HG02571 (cell line): ENCODE data around the gene DHRS7.

Source experiments
- ATAC-seq: cut with Tn5 transposase; IDR thresholded peaks from one replicate; pipeline ENCODE4 v1.9.1; 2021; ENCODE audit warnings: mild to moderate bottlenecking, moderate library complexity; ENCODE audit not compliant: unreplicated experiment

The DHRS7 gene

GRCh38 chr14:60184905-60185555 lies 19.8 kb upstream of the DHRS7 start:
- no peak for ATAC-seq

- peak; percentile 43 for ATAC-seq
Observed at GRCh38 chr14:60184146-60184904, 19.1 kb upstream of the DHRS7 start.

GRCh38 chr14:60183741-60184140 lies 18.5 kb upstream of the DHRS7 start:
- peak; percentile 42 for ATAC-seq

DNA sequence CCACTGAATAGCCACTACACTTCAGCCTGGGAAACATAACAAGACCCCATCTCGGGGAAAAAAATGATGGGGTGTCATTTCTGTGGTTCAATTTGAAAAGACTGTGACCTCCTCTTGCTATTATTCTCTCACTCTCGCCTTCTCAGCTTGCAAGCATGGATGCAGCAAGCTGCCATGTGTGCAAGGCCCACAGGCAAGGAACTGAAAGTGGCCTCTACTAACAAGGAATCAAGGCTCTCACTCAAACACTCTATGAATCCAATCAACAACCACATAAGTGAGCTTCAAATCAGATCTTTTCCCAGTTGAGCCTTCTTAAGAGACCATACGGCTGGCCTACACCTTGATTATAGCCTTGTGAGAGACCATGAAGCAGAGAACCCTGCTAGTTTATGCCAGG lies 17.9 kb upstream of the DHRS7 start:
- ATAC-seq, result peak; percentile 15

DNA sequence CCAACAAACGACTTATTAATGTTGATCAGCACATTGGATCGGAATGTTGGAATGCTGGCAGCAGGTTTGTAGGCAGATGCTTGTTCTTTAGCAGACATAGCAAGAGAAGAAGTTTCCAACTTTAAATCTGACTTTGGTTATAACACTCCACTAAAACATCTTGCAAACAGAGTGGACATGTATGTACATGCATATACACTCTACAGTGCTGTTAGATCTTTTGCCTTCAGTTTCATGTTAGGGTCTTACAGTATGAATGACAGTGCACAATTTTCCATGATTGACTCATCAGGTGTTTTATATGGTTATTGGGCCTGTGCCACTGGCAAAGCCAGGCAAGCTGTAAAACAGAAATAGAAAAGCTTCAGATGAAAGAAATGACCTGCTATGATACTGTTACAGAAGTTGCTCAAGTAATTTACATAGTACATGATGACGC lies 14.3 kb upstream of the DHRS7 start:
- no peak for ATAC-seq

DNA sequence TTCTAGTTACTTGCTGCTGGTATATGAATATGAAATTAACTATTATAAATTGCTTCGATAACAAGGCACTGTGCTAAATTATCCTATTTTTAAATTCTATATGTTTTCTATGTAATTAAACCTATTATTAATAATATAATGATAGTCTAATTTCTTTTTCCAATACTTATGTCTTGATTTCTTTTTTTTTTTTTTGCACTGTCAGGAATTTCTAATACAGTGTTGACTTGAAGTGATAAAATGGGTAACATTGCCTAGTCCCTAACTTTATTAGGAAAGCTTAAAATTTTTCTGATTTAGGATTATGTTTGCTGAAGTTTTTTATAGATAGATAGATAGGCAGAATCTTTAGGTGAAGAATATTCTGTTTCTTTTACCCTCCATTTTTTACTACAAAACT lies 13.6 kb upstream of the DHRS7 start:
- ATAC-seq, result no peak

GRCh38 chr14:60178164-60178563 lies 13.0 kb upstream of the DHRS7 start:
- ATAC-seq, result no peak

- ATAC-seq, result no peak
Observed at GRCh38 chr14:60175255-60175902, 10.2 kb upstream of the DHRS7 start.

GRCh38 chr14:60174352-60175254 lies 9.4 kb upstream of the DHRS7 start:
- ATAC-seq, result no peak

- no peak for ATAC-seq
Observed at GRCh38 chr14:60171690-60172089, 6.5 kb upstream of the DHRS7 start.

GRCh38 chr14:60170948-60171347 lies 5.8 kb upstream of the DHRS7 start:
- ATAC-seq, result no peak

- ATAC-seq, result no peak
Observed at GRCh38 chr14:60169722-60170121, 4.5 kb upstream of the DHRS7 start.

DNA sequence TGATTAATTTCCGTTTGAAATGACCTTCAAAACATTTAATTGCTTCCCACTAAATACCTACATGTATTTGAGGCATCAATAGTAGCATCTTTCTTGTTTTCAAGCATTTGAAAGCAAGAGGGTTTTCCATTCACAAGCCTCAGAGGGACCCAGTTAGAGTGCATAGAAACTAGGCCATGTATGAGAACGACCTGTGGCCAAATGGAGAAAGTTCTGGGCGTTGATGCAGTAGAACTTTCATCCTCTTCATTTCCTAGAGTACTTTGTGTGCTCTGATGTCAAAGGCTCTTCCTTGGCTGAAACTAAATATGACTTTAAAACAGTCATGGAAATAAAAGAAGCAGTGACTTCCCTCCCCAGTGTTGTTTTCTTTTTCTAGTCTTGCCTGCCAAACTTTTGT lies 944 bp upstream of the DHRS7 start:
- no peak for ATAC-seq

- ATAC-seq, result peak; percentile 2
Observed at GRCh38 chr14:60165547-60165876, 314 bp upstream of the DHRS7 start.

- ATAC-seq, result peak; percentile 2
Observed at GRCh38 chr14:60164404-60164711, 840 bp downstream of the DHRS7 start.

- ATAC-seq, result no peak
Observed at GRCh38 chr14:60163693-60164092, 1.5 kb downstream of the DHRS7 start.

- ATAC-seq, result no peak
Observed at GRCh38 chr14:60161196-60162107, 3.7 kb downstream of the DHRS7 start.

DNA sequence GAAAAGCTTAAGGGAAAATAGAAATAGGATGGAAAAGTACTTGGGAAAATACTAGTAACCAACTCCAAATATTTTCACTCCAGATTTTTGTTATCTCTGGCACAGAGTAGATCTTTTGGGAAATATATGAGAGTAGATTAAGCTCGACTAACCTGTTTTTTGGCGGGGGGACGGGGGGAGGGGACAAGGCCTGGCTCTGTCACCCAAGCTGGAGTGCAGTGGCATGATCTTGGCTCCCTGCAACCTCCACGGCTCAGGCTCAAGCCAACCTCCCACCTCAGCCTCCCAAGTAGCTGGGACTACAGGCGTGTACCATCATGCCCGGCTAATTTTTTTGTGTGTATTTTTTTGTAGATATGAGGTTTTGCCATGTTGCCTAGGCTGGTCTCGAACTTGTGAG lies 4.8 kb downstream of the DHRS7 start:
- ATAC-seq, result no peak

DNA sequence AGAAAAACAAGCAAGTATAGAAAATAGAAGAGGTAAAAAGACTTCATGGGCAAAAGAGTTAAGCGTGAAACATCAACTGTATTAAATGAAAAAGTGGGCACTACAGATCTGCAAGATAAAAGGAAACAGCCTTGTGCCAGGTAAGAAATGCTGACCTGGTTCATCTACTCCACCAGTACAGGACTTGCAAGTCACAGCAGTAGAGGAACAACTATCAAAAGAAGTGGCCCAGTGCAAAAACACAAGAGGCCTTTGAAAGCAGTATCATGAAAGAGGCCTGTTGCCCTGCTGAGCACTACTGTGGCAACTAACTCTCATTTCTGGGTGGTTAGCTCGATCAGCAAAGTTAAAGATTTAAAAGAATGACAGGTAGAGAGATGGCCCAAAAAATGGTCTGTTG lies 10.5 kb downstream of the DHRS7 start:
- no peak for ATAC-seq

- no peak for ATAC-seq
Observed at GRCh38 chr14:60153991-60154390, 11.2 kb downstream of the DHRS7 start.
